Activated T-cell treated with anti-CD3 and anti-CD28 coated beads for 48 hours (primary cell): ENCODE results near the gene HCN2.
"Not testable (repeated sequence)": the region's sequence is repeated elsewhere in the genome, so short reads cannot be mapped to it uniquely, and the experiment has no call there.

Experiments used
- DNase-seq: peaks from one replicate; pipeline ENCODE4 v3.0.0-alpha.2; 2020; ENCODE audit warnings: low read depth

Gene HCN2

DNA sequence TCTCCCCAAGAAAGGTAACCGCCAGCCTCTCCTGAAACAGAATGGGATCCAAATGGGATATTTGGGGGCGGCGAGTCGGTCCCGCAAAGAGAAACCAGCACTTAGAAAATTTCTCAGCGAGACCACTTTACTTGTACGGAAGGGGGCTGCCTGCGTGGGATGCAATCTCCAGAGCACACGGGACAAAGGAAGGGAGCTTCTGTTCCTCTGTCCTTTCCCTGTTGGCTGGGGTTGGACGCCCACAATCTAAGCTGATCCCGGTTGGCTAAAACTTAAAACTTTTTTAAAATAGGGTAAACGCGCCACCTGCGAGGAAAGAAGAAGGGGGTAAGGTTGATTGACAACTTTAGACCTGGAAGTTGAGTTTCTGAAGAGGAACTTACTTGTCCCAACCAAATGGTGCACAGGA lies 18.1 kb upstream of the HCN2 start:
- DNase-seq: no peak

- DNase-seq: peak; percentile 99
Measured at GRCh38 chr19:572140-572742, 17.4 kb upstream of the HCN2 start, which contains the start of gene BSG. Gene BSG (plus strand): TSS chr19:572596. CDS start chr19:572635, 39 bp downstream.

GRCh38 chr19:572743-573518 lies 16.8 kb upstream of the HCN2 start:
- no peak for DNase-seq

GRCh38 chr19:573519-573825 lies 16.2 kb upstream of the HCN2 start:
- DNase-seq: no peak

DNA sequence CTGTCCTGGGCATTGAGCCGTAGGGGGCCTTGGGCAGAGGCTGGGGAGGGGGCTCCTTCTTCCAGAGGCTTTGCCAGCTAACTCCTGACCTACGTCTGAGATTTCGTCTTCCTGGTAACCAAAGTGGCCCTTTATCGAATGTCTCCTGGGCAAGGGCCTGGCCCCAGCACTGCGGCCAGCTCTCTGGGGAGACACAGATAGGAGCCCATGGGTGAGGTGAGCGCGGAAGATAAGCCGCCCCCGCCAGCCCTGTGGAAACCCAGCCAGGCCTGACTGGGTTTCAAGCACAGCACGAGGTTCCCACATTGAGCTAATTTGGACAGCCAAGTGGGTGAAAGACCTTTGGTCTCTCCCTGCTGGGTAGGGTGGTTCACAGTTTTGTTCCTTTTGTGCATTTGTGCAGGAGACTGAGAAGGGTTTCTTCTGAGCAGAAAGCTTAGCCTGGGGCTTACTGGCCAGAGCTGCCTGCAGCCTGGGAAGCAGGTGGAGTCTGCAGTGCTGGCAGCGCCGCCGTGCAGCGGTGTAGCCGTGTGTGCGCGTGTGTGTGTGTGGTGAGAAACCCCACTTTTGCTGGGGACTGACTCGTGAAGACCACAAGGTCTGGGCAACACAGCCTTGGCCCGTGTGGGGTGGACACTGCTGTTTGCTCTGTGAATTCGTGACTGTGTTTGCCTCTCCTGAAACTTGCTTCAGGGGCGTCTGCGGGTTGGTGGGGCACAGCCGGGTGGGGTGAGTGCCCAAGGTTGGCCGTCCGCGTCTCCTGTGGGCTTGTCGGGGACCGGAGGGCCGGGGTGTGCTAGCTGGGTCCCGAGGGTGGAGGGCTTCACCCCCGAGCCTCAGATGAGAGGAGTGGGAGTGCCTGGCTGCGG lies 14.8 kb upstream of the HCN2 start:
- no peak for DNase-seq

GRCh38 chr19:575527-576506 lies 13.9 kb upstream of the HCN2 start:
- DNase-seq: no peak

DNA sequence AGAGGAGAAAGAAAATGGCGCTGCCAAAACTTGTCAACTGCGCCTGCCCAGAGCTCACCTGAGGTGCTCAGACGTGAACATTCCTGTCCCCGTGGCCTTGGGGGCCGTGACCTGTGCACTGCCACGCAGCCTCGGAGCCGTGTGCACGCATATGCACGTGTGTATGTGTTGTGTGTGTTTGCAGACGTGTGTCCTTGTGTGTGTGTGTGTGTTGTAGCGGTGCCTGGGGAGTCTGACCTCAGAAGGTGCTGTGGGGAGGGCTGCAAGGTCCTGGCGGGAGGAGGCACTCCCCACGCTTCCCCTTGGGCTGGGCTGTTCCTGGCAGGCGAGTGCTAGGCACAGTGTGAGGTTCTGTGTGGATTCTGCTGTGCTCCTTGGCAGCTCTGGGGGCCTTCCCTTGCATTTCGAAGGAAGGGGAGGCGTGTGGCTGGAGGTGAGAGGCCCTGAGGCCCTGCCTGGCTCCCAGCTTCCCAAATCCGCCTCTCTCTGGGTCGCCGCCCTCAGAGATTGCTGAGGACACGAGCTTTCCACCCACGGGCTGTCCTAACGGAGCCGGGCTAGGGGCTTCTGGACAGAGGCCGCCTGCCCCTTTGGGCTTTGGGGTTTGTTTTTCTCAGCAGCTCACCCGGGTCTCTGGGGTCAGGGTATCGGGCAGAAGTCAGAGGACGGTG lies 12.8 kb upstream of the HCN2 start:
- no peak for DNase-seq

GRCh38 chr19:577439-578392 lies 12.0 kb upstream of the HCN2 start:
- DNase-seq: no peak

- DNase-seq: no peak
Measured at GRCh38 chr19:579111-579841, 10.4 kb upstream of the HCN2 start.

DNA sequence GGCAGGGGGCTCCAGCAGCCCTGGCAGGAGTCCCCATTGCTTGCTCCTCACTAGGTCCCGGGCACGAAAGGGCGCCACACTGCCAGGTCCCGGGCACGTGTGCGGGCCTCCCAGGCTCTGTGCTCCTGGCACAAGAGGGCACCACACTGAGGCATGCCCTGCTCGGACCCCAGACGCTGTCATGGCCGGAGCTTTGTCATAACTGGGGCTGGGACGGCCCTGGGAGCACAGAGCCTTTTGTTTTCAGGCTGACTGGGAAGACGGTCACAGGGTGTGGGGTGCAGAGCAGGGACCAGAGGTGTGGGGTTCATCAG lies 9.9 kb upstream of the HCN2 start:
- no peak for DNase-seq

- DNase-seq: no peak
Measured at GRCh38 chr19:580274-580835, 9.3 kb upstream of the HCN2 start.

DNA sequence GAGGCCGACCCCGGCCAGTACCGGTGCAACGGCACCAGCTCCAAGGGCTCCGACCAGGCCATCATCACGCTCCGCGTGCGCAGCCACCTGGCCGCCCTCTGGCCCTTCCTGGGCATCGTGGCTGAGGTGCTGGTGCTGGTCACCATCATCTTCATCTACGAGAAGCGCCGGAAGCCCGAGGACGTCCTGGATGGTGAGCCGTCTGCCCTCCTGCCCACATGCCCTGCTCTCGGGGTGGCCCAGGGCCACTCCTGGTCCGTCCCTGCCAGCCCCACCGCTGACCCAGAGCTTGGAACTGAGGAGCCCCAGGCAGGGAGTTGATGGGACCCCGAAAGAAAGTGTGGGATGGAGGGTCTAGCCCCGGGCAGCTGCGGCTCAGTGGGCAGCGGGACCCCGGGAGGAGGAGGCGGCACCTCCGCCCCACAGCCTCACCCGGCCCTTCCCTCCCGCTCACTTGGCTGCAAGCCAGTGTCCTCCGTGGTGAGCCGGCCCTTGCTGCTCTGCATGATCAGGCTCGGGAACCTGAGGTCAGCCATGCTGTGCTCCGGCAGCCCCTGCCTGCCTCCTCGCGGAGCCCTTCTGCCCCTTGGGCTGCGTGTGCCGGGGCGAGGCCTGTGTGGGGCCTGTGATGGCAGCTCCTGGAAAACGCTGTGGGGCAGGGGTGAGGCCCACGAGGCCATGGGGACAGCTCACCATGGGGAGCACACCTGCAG lies 8.1 kb upstream of the HCN2 start:
- no peak for DNase-seq

GRCh38 chr19:582497-583197 lies 7.0 kb upstream of the HCN2 start:
- no peak for DNase-seq

GRCh38 chr19:583198-583967 lies 6.3 kb upstream of the HCN2 start:
- DNase-seq: no peak

- DNase-seq: no peak
Measured at GRCh38 chr19:583968-584239, 5.8 kb upstream of the HCN2 start.

DNA sequence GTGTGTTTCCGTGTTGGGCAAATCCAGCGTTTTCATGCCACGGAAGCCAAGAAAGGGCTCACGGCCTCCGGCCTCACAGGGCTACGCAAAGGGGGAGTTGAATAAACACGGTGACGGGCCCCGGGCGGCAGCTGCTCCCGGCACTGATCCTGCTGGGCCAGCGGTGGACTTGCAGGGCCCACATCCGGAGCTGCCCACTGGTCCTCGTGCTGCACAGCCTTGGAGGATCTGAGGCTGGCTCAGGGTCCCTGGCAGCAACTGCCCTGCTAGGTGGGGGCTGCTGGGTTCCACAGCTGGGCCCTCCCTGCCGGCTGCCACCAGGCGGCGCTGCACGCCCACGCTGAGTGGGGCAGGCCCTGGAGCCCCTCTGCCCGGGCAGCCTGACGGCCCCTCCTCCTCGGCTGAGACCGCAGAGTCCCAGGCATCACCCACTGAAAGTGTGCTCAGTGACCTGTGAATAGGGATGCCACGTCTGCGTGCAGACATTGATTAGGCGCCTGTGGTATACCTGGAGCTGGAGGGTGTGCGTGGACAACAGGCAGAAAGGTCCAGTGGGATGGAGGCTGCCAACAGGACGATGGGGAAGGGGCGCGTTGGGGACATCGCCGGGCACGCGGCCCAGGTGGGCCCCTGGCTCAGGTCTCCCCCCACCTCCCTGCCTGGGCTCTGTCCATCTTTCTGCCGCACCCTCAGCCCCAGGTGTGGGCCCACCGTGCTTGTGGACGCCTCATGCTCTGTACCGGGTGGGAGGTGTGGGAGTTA lies 5.3 kb upstream of the HCN2 start:
- DNase-seq: peak; percentile 69

DNA sequence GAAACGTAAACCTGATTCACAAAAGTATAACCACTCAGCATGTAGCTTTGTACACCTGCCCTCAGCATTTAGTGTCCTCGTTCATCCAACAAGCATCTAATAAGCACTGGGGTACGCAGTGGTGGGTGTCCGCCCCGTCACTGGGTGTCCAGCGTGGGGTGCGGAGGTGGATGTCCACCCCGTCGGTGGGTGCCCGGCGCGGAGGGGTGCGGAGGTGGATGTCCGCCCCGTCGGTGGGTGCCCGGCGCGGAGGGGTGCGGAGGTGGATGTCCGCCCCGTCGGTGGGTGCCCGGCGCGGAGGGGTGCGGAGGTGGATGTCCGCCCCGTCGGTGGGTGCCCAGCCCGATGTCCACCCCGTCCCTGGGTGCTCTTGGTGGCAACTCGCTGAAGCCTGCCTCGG lies 4.5 kb upstream of the HCN2 start:
- DNase-seq: not testable (repeated sequence)
